HepG2 (cell line): Measurements from ENCODE around the gene ZDHHC14. TPM values are rescaled to one million over a fixed set of nuclear protein-coding genes. Genes with fewer than 3 reads are reported as not detected.
A peak's percentile ranks its signal among the peaks of the same experiment; 100 is the strongest.

Experiments used
- ARID4A ChIP-seq: sonication (generic); formaldehyde crosslinking; IDR thresholded peaks from 2 replicates; pipeline ENCODE4 v1.5.0; 2020; ENCODE audit warnings: mild to moderate bottlenecking, missing genetic modification reagents, borderline replicate concordance
- ATF7 ChIP-seq, 2 experiments: fragments of 450-650 bp in 1 of 2; sonication (generic) in 1 of 2; formaldehyde crosslinking in 1 of 2; IDR thresholded peaks; 2 replicates each; pipeline versions ENCODE4 v1.4.0 to v1.6.1; 2016 to 2020; ENCODE audit warnings: antibody characterized with exemption in 1 of 2, mild to moderate bottlenecking in 1 of 2, missing genetic modification reagents in 1 of 2
- CSRNP1 ChIP-seq: sonication (generic); formaldehyde crosslinking; IDR thresholded peaks from 2 replicates; pipeline ENCODE4 v1.8.1; 2023; ENCODE audit warnings: mild to moderate bottlenecking, missing genetic modification reagents
- GATA4 ChIP-seq: sonication (generic); IDR thresholded peaks from 2 replicates; pipeline ENCODE4 v1.6.1; 2016; ENCODE audit warnings: antibody characterized with exemption, low read depth, borderline replicate concordance
- GFI1 ChIP-seq: sonication (generic); formaldehyde crosslinking; IDR thresholded peaks from 2 replicates; pipeline ENCODE4 v1.5.0; 2020; ENCODE audit warnings: missing genetic modification reagents, mild to moderate bottlenecking, borderline replicate concordance
- HIVEP1 ChIP-seq: sonication (generic); formaldehyde crosslinking; IDR thresholded peaks from 2 replicates; pipeline ENCODE4 v1.4.0; 2020; ENCODE audit warnings: mild to moderate bottlenecking, missing genetic modification reagents
- MTA1 ChIP-seq: sonication (generic); formaldehyde crosslinking; IDR thresholded peaks from 2 replicates; pipeline ENCODE4 v1.4.0; 2020; ENCODE audit warnings: missing genetic modification reagents, mild to moderate bottlenecking, borderline replicate concordance
- NFE2L2 ChIP-seq: fragments of 150-350 bp; IDR thresholded peaks from 2 replicates; pipeline ENCODE4 v1.6.1; 2014; ENCODE audit warnings: low read length
- PATZ1 ChIP-seq: sonication (generic); formaldehyde crosslinking; IDR thresholded peaks from 2 replicates; pipeline ENCODE4 v1.4.0; 2020; ENCODE audit warnings: missing genetic modification reagents
- POLR2A ChIP-seq, 2 experiments: IDR thresholded peaks; 2 replicates each; pipeline ENCODE4 v1.6.1; 2011; ENCODE audit warnings: low read depth in 2 of 2, low read length in 2 of 2, mild to moderate bottlenecking in 1 of 2, moderate library complexity in 1 of 2; ENCODE audit not compliant: insufficient read depth in 1 of 2
- SMAD3 ChIP-seq: sonication (generic); formaldehyde crosslinking; IDR thresholded peaks from 2 replicates; pipeline ENCODE4 v1.4.0; 2020; ENCODE audit warnings: missing genetic modification reagents
- STAG1 ChIP-seq: sonication (generic); formaldehyde crosslinking; IDR thresholded peaks from 2 replicates; pipeline ENCODE4 v1.4.0; 2020; ENCODE audit warnings: missing genetic modification reagents
- SUZ12 ChIP-seq: fragments of 150-350 bp; IDR thresholded peaks from 2 replicates; pipeline ENCODE4 v1.6.1; 2014; ENCODE audit warnings: low read depth, low read length
- YY1 ChIP-seq: IDR thresholded peaks from 2 replicates; pipeline ENCODE4 v1.6.1; 2011; ENCODE audit warnings: low read length, low read depth, moderate library complexity, mild to moderate bottlenecking; ENCODE audit not compliant: insufficient read depth, insufficient replicate concordance
- ZBTB2 ChIP-seq: sonication (generic); formaldehyde crosslinking; IDR thresholded peaks from 2 replicates; pipeline ENCODE4 v1.8.0; 2022; ENCODE audit warnings: low read depth, missing genetic modification reagents
- ZFX ChIP-seq: sonication (generic); formaldehyde crosslinking; IDR thresholded peaks from 2 replicates; pipeline ENCODE4 v1.4.0; 2020; ENCODE audit warnings: mild to moderate bottlenecking, low read depth, missing genetic modification reagents, moderate library complexity
- ZNF333 ChIP-seq: sonication (generic); formaldehyde crosslinking; IDR thresholded peaks from 2 replicates; pipeline ENCODE4 v1.4.0; 2020; ENCODE audit warnings: mild to moderate bottlenecking, missing genetic modification reagents, borderline replicate concordance
- polyA plus RNA-seq, 8 experiments: library from polyadenylated mRNA; depleted of rRNA in 3 of 8; stranded (reverse) in 7 of 8; unstranded in 1 of 8; fragments of >200 nt; fragmentation: Illumina TruSeq in 4 of 8; extraction: Trizol in 4 of 8; gene quantifications; 2 replicates each; pipeline versions ENCODE4 v1.2.1 to v1.2.3, GENCODE V29; 2011 to 2016; ENCODE audit warnings: low read depth in 4 of 8, missing spikeins in 1 of 8, mixed read lengths in 1 of 8; ENCODE audit not compliant: insufficient read depth in 1 of 8
- total RNA-seq, 5 experiments: library from RNA; depleted of rRNA; stranded (reverse); fragments of >200 nt; fragmentation: Illumina TruSeq; extraction: Trizol; gene quantifications; 2 replicates each; pipeline ENCODE4 v1.2.3, GENCODE V29; 2016; ENCODE audit warnings: low read depth in 1 of 5

ZDHHC14 gene
- total and polyA plus RNA-seq, 2 of the 13 experiments (the other 11 are each of a cell fraction or from before 2014, with no cell fraction given): 3.7 to 9.5 TPM

GRCh38 chr6:157381631-157382621 lies 936 bp downstream of the ZDHHC14 start (continued):
- TF ChIP-seq ZNF333 (CRISPR knock-in tag) (0 out of 2 replicates have a peak, but pooled peaks have one; percentile 21), ZBTB2 (CRISPR knock-in tag) (peak; percentile 2; the same call in 1 of the 2 replicates), SMAD3 (0 out of 2 replicates have a peak, but pooled peaks have one; percentile 26), STAG1 (CRISPR knock-in tag) (peak; percentile 31), YY1 (peak; percentile 29), SUZ12 (no peak), ATF7 (IDR thresholded peaks at IDR 0.05) (no peak), ATF7 (CRISPR knock-in tag; IDR thresholded peaks at IDR 0.05) (0 out of 2 replicates have a peak, but pooled peaks have one; percentile 38), GATA4 (0 out of 2 replicates have a peak, but pooled peaks have one; percentile 20), ZFX (CRISPR knock-in tag) (peak; percentile 40; the same call in 1 of the 2 replicates), GFI1 (peak; percentile 56; the same call in 1 of the 2 replicates), MTA1 (CRISPR knock-in tag) (peak; percentile 31; the same call in 1 of the 2 replicates), CSRNP1 (0 out of 2 replicates have a peak, but pooled peaks have one; percentile 23), HIVEP1 (CRISPR knock-in tag) (no peak; the same call in 1 of the 2 replicates), ARID4A (CRISPR knock-in tag) (0 out of 2 replicates have a peak, but pooled peaks have one; percentile 16), POLR2A (IDR thresholded peaks at IDR 0.05; ENCODE audit: insufficient read depth in 1 of 2, low read depth in 2 of 2, low read length in 2 of 2) (no peak), NFE2L2 (no peak), PATZ1 (CRISPR knock-in tag) (peak; percentile 76)
